H9 (cell line): ENCODE data around the gene NEDD9. TPM values are rescaled to one million over a fixed set of nuclear protein-coding genes. Genes with fewer than 3 reads are reported as not detected.

ENCODE experiments used
- DNase-seq: peaks from one replicate; pipeline ENCODE4 v3.0.0-alpha.2; 2017
- H2AFZ ChIP-seq: one replicate; pipeline ENCODE4 v1.6.1; 2013; ENCODE audit warnings: mild to moderate bottlenecking, low read length, control low read depth, moderate library complexity
- H2AK5ac ChIP-seq: 2 replicates; pipeline ENCODE4 v1.6.1; 2013; ENCODE audit warnings: low read length, control low read depth, mixed read lengths; ENCODE audit not compliant: insufficient read length
- H2BK120ac ChIP-seq: one replicate; pipeline ENCODE4 v1.6.1; 2013; ENCODE audit warnings: low read depth, mild to moderate bottlenecking, low read length, control low read depth, inconsistent platforms; ENCODE audit not compliant: poor library complexity, severe bottlenecking
- H2BK12ac ChIP-seq: 2 replicates; pipeline ENCODE4 v1.6.1; 2013; ENCODE audit warnings: low read length, control low read depth, mixed read lengths, low read depth; ENCODE audit not compliant: insufficient read length
- H2BK15ac ChIP-seq: 2 replicates; pipeline ENCODE4 v1.6.1; 2013; ENCODE audit warnings: low read depth, low read length, control low read depth
- H2BK20ac ChIP-seq: one replicate; pipeline ENCODE4 v1.6.1; 2013; ENCODE audit warnings: low read depth, mild to moderate bottlenecking, low read length, control low read depth, inconsistent platforms; ENCODE audit not compliant: poor library complexity, severe bottlenecking
- H2BK5ac ChIP-seq: 2 replicates; pipeline ENCODE4 v1.6.1; 2013; ENCODE audit warnings: low read length, control low read depth, mixed read lengths; ENCODE audit not compliant: insufficient read length
- H3K14ac ChIP-seq: 2 replicates; pipeline ENCODE4 v1.6.1; 2013; ENCODE audit warnings: low read length, control low read depth; ENCODE audit not compliant: insufficient read depth
- H3K18ac ChIP-seq: 2 replicates; pipeline ENCODE4 v1.6.1; 2013; ENCODE audit warnings: low read depth, mild to moderate bottlenecking, mixed read lengths, low read length, control low read depth; ENCODE audit not compliant: insufficient read length
- H3K23ac ChIP-seq: 2 replicates; pipeline ENCODE4 v1.6.1; 2013; ENCODE audit warnings: low read length, control low read depth, mixed read lengths, low read depth; ENCODE audit not compliant: insufficient read length
- H3K23me2 ChIP-seq: 2 replicates; pipeline ENCODE4 v1.6.1; 2013; ENCODE audit warnings: low read depth, mild to moderate bottlenecking, mixed read lengths, low read length, control low read depth; ENCODE audit not compliant: insufficient read length, poor library complexity, severe bottlenecking
- H3K27ac ChIP-seq: 2 replicates; pipeline ENCODE4 v1.5.1; 2013; ENCODE audit warnings: low read length, control low read depth, mixed read lengths, low read depth; ENCODE audit not compliant: insufficient read length
- H3K27me3 ChIP-seq: 2 replicates; pipeline ENCODE4 v1.6.1; 2013; ENCODE audit warnings: low read length, control low read depth, inconsistent platforms; ENCODE audit not compliant: insufficient read depth
- H3K4ac ChIP-seq: 2 replicates; pipeline ENCODE4 v1.6.1; 2013; ENCODE audit warnings: low read depth, mild to moderate bottlenecking, control low read depth, inconsistent platforms, low read length, moderate library complexity
- H3K4me1 ChIP-seq: 2 replicates; pipeline ENCODE4 v1.6.1; 2013; ENCODE audit warnings: low read length, control low read depth, inconsistent platforms; ENCODE audit not compliant: insufficient read depth
- H3K4me2 ChIP-seq: 2 replicates; pipeline ENCODE4 v1.6.1; 2013; ENCODE audit warnings: low read length, control low read depth, mixed read lengths; ENCODE audit not compliant: insufficient read length, insufficient read depth
- H3K56ac ChIP-seq: 2 replicates; pipeline ENCODE4 v1.6.1; 2013; ENCODE audit warnings: low read depth, mild to moderate bottlenecking, mixed read lengths, low read length, control low read depth; ENCODE audit not compliant: insufficient read length
- H3K79me1 ChIP-seq: 2 replicates; pipeline ENCODE4 v1.6.1; 2013; ENCODE audit warnings: low read depth, mild to moderate bottlenecking, moderate library complexity, low read length, control low read depth, inconsistent platforms; ENCODE audit not compliant: insufficient read depth, poor library complexity, severe bottlenecking
- H3K79me2 ChIP-seq: 2 replicates; pipeline ENCODE4 v1.6.1; 2013; ENCODE audit warnings: low read length, control low read depth, inconsistent platforms; ENCODE audit not compliant: insufficient read depth
- H3K9ac ChIP-seq: 2 replicates; pipeline ENCODE4 v1.6.1; 2013; ENCODE audit warnings: low read length, control low read depth, mixed read lengths; ENCODE audit not compliant: insufficient read length; ENCODE audit errors: extremely low read depth
- H3K9me3 ChIP-seq: one replicate; pipeline ENCODE4 v1.6.1; 2013; ENCODE audit warnings: low read depth, low read length, inconsistent platforms; ENCODE audit not compliant: control insufficient read depth
- H3T11ph ChIP-seq: one replicate; pipeline ENCODE4 v1.6.1; 2013; ENCODE audit warnings: mild to moderate bottlenecking, low read length, control low read depth, inconsistent platforms
- H4K20me1 ChIP-seq: one replicate; pipeline ENCODE4 v1.6.1; 2013; ENCODE audit not compliant: control insufficient read depth, insufficient read length, insufficient read depth
- H4K5ac ChIP-seq: 2 replicates; pipeline ENCODE4 v1.6.1; 2013; ENCODE audit warnings: low read depth, mild to moderate bottlenecking, mixed read lengths, low read length, control low read depth; ENCODE audit not compliant: insufficient read length
- H4K8ac ChIP-seq: replicated peaks from 2 replicates; pipeline ENCODE4 v1.6.1; 2013; ENCODE audit warnings: low read length, control low read depth, mixed read lengths, low read depth; ENCODE audit not compliant: insufficient read length
- H4K91ac ChIP-seq: 2 replicates; pipeline ENCODE4 v1.6.1; 2013; ENCODE audit warnings: low read depth, mild to moderate bottlenecking, moderate library complexity, mixed read lengths, low read length, control low read depth; ENCODE audit not compliant: insufficient read length
- H3K27ac Mint-ChIP-seq, 3 experiments: 2 replicates in 2 of 3; 3 replicates in 1 of 3; pipeline ENCODE4 v1.8.0; 2020 to 2021; ENCODE audit warnings: mixed read lengths in 3 of 3, mild to moderate bottlenecking in 1 of 3, moderate library complexity in 1 of 3
- H3K27me3 Mint-ChIP-seq: 2 replicates; pipeline ENCODE4 v1.8.0; 2021; ENCODE audit warnings: low read depth, mild to moderate bottlenecking, moderate library complexity, mixed read lengths
- H3K36me3 Mint-ChIP-seq, 3 experiments: 2 replicates in 2 of 3; 3 replicates in 1 of 3; pipeline ENCODE4 v1.8.0; 2020 to 2021; ENCODE audit warnings: low read depth in 3 of 3, mixed read lengths in 3 of 3; ENCODE audit not compliant: insufficient read depth in 1 of 3
- H3K4me1 Mint-ChIP-seq, 2 experiments: 2 replicates each; pipeline ENCODE4 v1.8.0; 2020; ENCODE audit warnings: mixed read lengths in 2 of 2
- H3K4me3 Mint-ChIP-seq, 2 experiments: 2 replicates in 1 of 2; 3 replicates in 1 of 2; pipeline ENCODE4 v1.8.0; 2020 to 2021; ENCODE audit warnings: mild to moderate bottlenecking in 2 of 2, mixed read lengths in 2 of 2, moderate library complexity in 1 of 2
- H3K9me3 Mint-ChIP-seq, 2 experiments: 2 replicates in 1 of 2; 3 replicates in 1 of 2; pipeline ENCODE4 v1.8.0; 2020; ENCODE audit warnings: mild to moderate bottlenecking in 2 of 2, mixed read lengths in 2 of 2, moderate library complexity in 1 of 2
- CTCF ChIP-seq: fragments of 200-600 bp; sonication (generic); conservative IDR thresholded peaks from 3 replicates; pipeline ENCODE4 v1.8.0; 2021; ENCODE audit warnings: antibody characterized with exemption, mild to moderate bottlenecking
- WGBS: extraction: QIAGEN DNeasy Blood & Tissue Kit; methylation state at CpG from one replicate; pipeline ENCODE4 v1.1.7; 2013; ENCODE audit warnings: missing lambda C conversion rate, low lambda C conversion rate, mixed read lengths; ENCODE audit not compliant: insufficient read length; ENCODE audit errors: extremely low coverage; 5-methylcytosine and 5-hydroxymethylcytosine counted together
- total RNA-seq: library from RNA; stranded (reverse); gene quantifications from 2 replicates; pipeline ENCODE4 v1.2.1, GENCODE V29; 2021

Gene NEDD9
- total RNA-seq, 1 experiment from 2014 or later = 5.5 TPM

GRCh38 chr6:11218102-11218442 is 14.4 kb downstream of the NEDD9 start:
- Mint-ChIP-seq H3K4me3 (no peak overlapping the region), H3K9me3 (no peaks in the 10 kb centered on the region), H3K4me1 (peaks cover 29 to 35% of the 10 kb centered on the region in 2 experiments), H3K27ac (no peak overlapping the region), H3K36me3 (no peaks in the 10 kb centered on the region; a peak in 1 of 7 replicates), H3K27me3 (no peaks in the 10 kb centered on the region)
- no peak overlapping the region for H4K5ac ChIP-seq
- no peak overlapping the region for H3K4ac ChIP-seq
- H3K27me3 ChIP-seq = no peaks in the 10 kb centered on the region
- H3K27ac ChIP-seq = no peak overlapping the region
- H3K18ac ChIP-seq = no peak overlapping the region
- no peak overlapping the region for H3K14ac ChIP-seq
- H2BK120ac ChIP-seq = no peak overlapping the region
- H3K9me3 ChIP-seq = no peaks in the 10 kb centered on the region
- no peak overlapping the region for H3K9ac ChIP-seq
- H2AK5ac ChIP-seq = no peak overlapping the region
- no CpG with 5 or more reads among the region's 3 CpGs for WGBS
- H3K23ac ChIP-seq = no peak overlapping the region
- no peak overlapping the region for H4K91ac ChIP-seq
- H3K4me1 ChIP-seq = peaks cover 8% of the 10 kb centered on the region; the same call in 1 of the 2 replicates
- H2BK20ac ChIP-seq = no peak overlapping the region
- no peak overlapping the region for H3T11ph ChIP-seq
- H3K4me2 ChIP-seq = no peak overlapping the region
- DNase-seq = no peak
- H2BK12ac ChIP-seq = no peak overlapping the region
- no peak overlapping the region for H3K56ac ChIP-seq
- no peaks in the 10 kb centered on the region for H3K23me2 ChIP-seq
- H2BK15ac ChIP-seq = no peak overlapping the region
- no peak for TF ChIP-seq CTCF
- H4K8ac ChIP-seq = no peak overlapping the region
- peaks cover 4% of the 10 kb centered on the region for H3K79me1 ChIP-seq
- no peaks in the 10 kb centered on the region; the same call in 1 of the 2 replicates for H3K79me2 ChIP-seq
- H2AFZ ChIP-seq = no peak overlapping the region
- no peaks in the 10 kb centered on the region for H4K20me1 ChIP-seq
- no peak overlapping the region for H2BK5ac ChIP-seq
